Psoas muscle (tissue), 8 donors: ENCODE results near the gene C10orf120. TPM values are rescaled to one million over a fixed set of nuclear protein-coding genes. Genes with fewer than 3 reads are reported as not detected.

Experiments used
- ATAC-seq, 4 donors: fragments of 200-7000 bp; cut with Tn5 transposase; one replicate each; pipeline ENCODE4 v1.9.1; 2020; ENCODE audit warnings: moderate library complexity in 3 of 4, mild to moderate bottlenecking in 2 of 4
- DNase-seq, 2 donors: peaks; one replicate each; pipeline ENCODE4 v3.0.0-alpha.2; 2020
- H3K27ac ChIP-seq: fragments of 200-600 bp; one replicate; pipeline ENCODE4 v1.8.0; 2022
- H3K27me3 ChIP-seq, 3 donors: fragments of 200-600 bp in 1 of 3; one replicate each; pipeline versions ENCODE4 v1.6.1 to v1.8.0; 2013 to 2022; ENCODE audit warnings: low read length in 2 of 3, mild to moderate bottlenecking in 2 of 3, moderate library complexity in 1 of 3; ENCODE audit not compliant: insufficient read depth in 3 of 3
- H3K36me3 ChIP-seq, 2 donors: fragments of 200-600 bp in 1 of 2; one replicate each; pipeline versions ENCODE4 v1.6.1 to v1.8.0; 2013 to 2022; ENCODE audit warnings: low read depth in 1 of 2, mild to moderate bottlenecking in 1 of 2, moderate library complexity in 1 of 2; ENCODE audit not compliant: insufficient read depth in 1 of 2
- H3K4me1 ChIP-seq: fragments of 200-600 bp; one replicate; pipeline ENCODE4 v1.8.0; 2022
- H3K4me3 ChIP-seq: fragments of 200-600 bp; one replicate; pipeline ENCODE4 v1.8.0; 2022; ENCODE audit warnings: mild to moderate bottlenecking
- H3K9me3 ChIP-seq: fragments of 200-600 bp; one replicate; pipeline ENCODE4 v1.8.0; 2022
- CTCF ChIP-seq: fragments of 200-600 bp; IDR thresholded peaks from one replicate; pipeline ENCODE4 v1.8.0; 2022; ENCODE audit warnings: antibody characterized with exemption
- WGBS, 3 donors: extraction: QIAGEN DNeasy Blood & Tissue Kit; methylation state at CpG; one replicate each; pipeline versions ENCODE4 v1.1.6 to v1.1.7; 2013; 5-methylcytosine and 5-hydroxymethylcytosine counted together
- intact Hi-C, 2 donors: fragments of 100-400 bp; cut with DNase I; formaldehyde crosslinking; loops; one replicate each; pipeline versions ENCODE4 v1.11.0 to v1.14.2; 2022
- polyA plus RNA-seq, 3 donors: library from polyadenylated mRNA; stranded (reverse); fragments of 200-250 nt; gene quantifications; one replicate each; pipeline ENCODE4 v1.2.3, GENCODE V29; 2013
- total RNA-seq, 4 donors: library from RNA; stranded (reverse); fragmentation: NEBNext Ultra II Directional in 2 of 4; extraction: Animal tissue kit (Norgen Biotek cat#: 25700) in 2 of 4; gene quantifications; one replicate each; pipeline versions ENCODE4 v1.2.1 to v1.2.4, GENCODE V29; 2021 to 2023
- donor health status: healthy with polysubstance abuse.
- donor health status: DM: no; HTN: no; CAD: no; lungs with moderate emphysema.
- donor health status: Bipolar disorder and iron deficiency.
- donor health status: healthy.
- donor health status: DM: yes; HTN: yes; CAD: no.
- donor health status: DM: no; HTN: no; CAD: no.
- donor health status: DM: no; HTN: no; CAD: no.
- donor health status: DM: yes; HTN: yes; CAD: no.

The C10orf120 gene
- total and polyA plus RNA-seq, 7 donors, result not detected

- no peak for TF ChIP-seq CTCF
- H3K27me3 ChIP-seq, result peaks cover 0 to 5% (median 0%) of the 10 kb centered on the region in 3 donors
- ATAC-seq (no peak), DNase-seq (no peak)
- no peaks in the 10 kb centered on the region for H3K9me3 ChIP-seq
- H3K4me3 ChIP-seq, result no peak overlapping the region
- H3K27ac ChIP-seq, result no peak overlapping the region
- 29 to 34% (median 29%) methylated on average over 3 of the region's 3 CpGs for WGBS, 3 donors
- H3K36me3 ChIP-seq, result no peaks in the 10 kb centered on the region
- no peaks in the 10 kb centered on the region for H3K4me1 ChIP-seq
- intact Hi-C loops, result loop anchor here in 1 of 2 donors (10.0 kb wide), 1 partner anchor 907 kb away; no protein-coding TSS in a partner anchor
Measured at GRCh38 chr10:122657729-122658128, 41.9 kb downstream of the C10orf120 start.

GRCh38 chr10:122657255-122657654, 42.4 kb downstream of the C10orf120 start:
- Histone ChIP-seq H3K4me3 (no peak overlapping the region), H3K4me1 (no peaks in the 10 kb centered on the region), H3K36me3 (no peaks in the 10 kb centered on the region), H3K27me3 (peaks cover 0 to 5% (median 0%) of the 10 kb centered on the region in 3 donors), H3K9me3 (no peaks in the 10 kb centered on the region), H3K27ac (no peak overlapping the region)
- no peak for TF ChIP-seq CTCF
- no peak for DNase-seq
- WGBS, 3 donors, result 67 to 80% (median 74%) methylated on average over 4 of the region's 4 CpGs
- ATAC-seq, result no peak
- intact Hi-C loops, result loop anchor here in 1 of 2 donors (10.0 kb wide), 1 partner anchor 908 kb away; no protein-coding TSS in a partner anchor

GRCh38 chr10:122656741-122657140, 42.9 kb downstream of the C10orf120 start:
- H3K4me3 ChIP-seq, result no peak overlapping the region
- no peaks in the 10 kb centered on the region for H3K9me3 ChIP-seq
- ATAC-seq (no peak), DNase-seq (no peak)
- 83 to 89% (median 85%) methylated on average over 5 of the region's 5 CpGs for WGBS, 3 donors
- H3K4me1 ChIP-seq, result no peaks in the 10 kb centered on the region
- intact Hi-C loops, result loop anchor here in 1 of 2 donors (10.0 kb wide), 1 partner anchor 908 kb away; no protein-coding TSS in a partner anchor
- peaks cover 0 to 8% (median 0%) of the 10 kb centered on the region in 3 donors for H3K27me3 ChIP-seq
- TF ChIP-seq CTCF, result no peak
- H3K27ac ChIP-seq, result no peak overlapping the region
- H3K36me3 ChIP-seq, result no peaks in the 10 kb centered on the region

- Histone ChIP-seq H3K27me3 (peaks cover 0 to 11% (median 0%) of the 10 kb centered on the region in 3 donors), H3K4me1 (no peaks in the 10 kb centered on the region), H3K36me3 (no peaks in the 10 kb centered on the region), H3K4me3 (no peak overlapping the region), H3K9me3 (no peaks in the 10 kb centered on the region), H3K27ac (no peak overlapping the region)
- DNase-seq (no peak), ATAC-seq (no peak)
- 54 to 59% (median 57%) methylated on average over 2 of the region's 2 CpGs for WGBS, 3 donors
- intact Hi-C loops, result loop anchor here in 1 of 2 donors (10.0 kb wide), 1 partner anchor 908 kb away; no protein-coding TSS in a partner anchor
- TF ChIP-seq CTCF, result no peak
Measured at GRCh38 chr10:122656308-122656705, 43.3 kb downstream of the C10orf120 start.
